Neural cell (in vitro differentiated cells): ENCODE measurements around the gene IMMP2L.

Source experiments
- CTCF ChIP-seq: fragments of 450-650 bp; IDR thresholded peaks from 2 replicates; pipeline ENCODE4 v1.5.1; 2014; ENCODE audit warnings: antibody characterized with exemption, mild to moderate bottlenecking, moderate library complexity; ENCODE audit not compliant: poor library complexity, severe bottlenecking
- SMC3 ChIP-seq: fragments of 450-650 bp; conservative IDR thresholded peaks from 2 replicates; pipeline ENCODE4 v1.6.1; 2014; ENCODE audit warnings: antibody characterized with exemption, mild to moderate bottlenecking, moderate library complexity; ENCODE audit not compliant: poor library complexity
- TAF1 ChIP-seq: IDR thresholded peaks from 2 replicates; pipeline ENCODE4 v1.6.1; 2012; ENCODE audit warnings: low read depth

GRCh38 chr7:111508387-111508786 lies 53.9 kb downstream of the IMMP2L start:
- TF ChIP-seq CTCF (no peak), SMC3 (no peak), TAF1 (no peak)
